Mammary epithelial cell (primary cell): ENCODE data around the gene TANK.

Source experiments
- CTCF ChIP-seq, 2 donors: IDR thresholded peaks in 1 of 2; conservative IDR thresholded peaks in 1 of 2; 2 replicates each; pipeline ENCODE4 v1.5.1; 2011 to 2012; ENCODE audit warnings: inconsistent platforms in 2 of 2, low read length in 2 of 2, mild to moderate bottlenecking in 2 of 2, control low read depth in 1 of 2, low read depth in 1 of 2; ENCODE audit not compliant: insufficient read depth in 1 of 2; ENCODE audit errors: extremely low read depth in 1 of 2
- EZH2 ChIP-seq: IDR thresholded peaks from 2 replicates; pipeline ENCODE4 v1.6.1; 2012; ENCODE audit warnings: low read length, inconsistent platforms, borderline replicate concordance

GRCh38 chr2:161122772-161123530 lies 37.3 kb upstream of the TANK start:
- TF ChIP-seq CTCF (conservative IDR thresholded peaks at IDR 0.05 in 1 of 2, IDR thresholded peaks at IDR 0.05 in 1 of 2; ENCODE audit: extremely low read depth in 1 of 2, insufficient read depth in 1 of 2, low read depth in 1 of 2, low read length in 2 of 2) (no peak), EZH2 (no peak)
